H9 (cell line): ENCODE measurements around the gene LRRC52. TPM values are rescaled to one million over a fixed set of nuclear protein-coding genes. Genes with fewer than 3 reads are reported as not detected.

Experiments used
- DNase-seq: peaks from one replicate; pipeline ENCODE4 v3.0.0-alpha.2; 2017
- H2AFZ ChIP-seq: one replicate; pipeline ENCODE4 v1.6.1; 2013; ENCODE audit warnings: mild to moderate bottlenecking, low read length, control low read depth, moderate library complexity
- H2AK5ac ChIP-seq: 2 replicates; pipeline ENCODE4 v1.6.1; 2013; ENCODE audit warnings: low read length, control low read depth, mixed read lengths; ENCODE audit not compliant: insufficient read length
- H2BK120ac ChIP-seq: one replicate; pipeline ENCODE4 v1.6.1; 2013; ENCODE audit warnings: low read depth, mild to moderate bottlenecking, low read length, control low read depth, inconsistent platforms; ENCODE audit not compliant: poor library complexity, severe bottlenecking
- H2BK12ac ChIP-seq: 2 replicates; pipeline ENCODE4 v1.6.1; 2013; ENCODE audit warnings: low read length, control low read depth, mixed read lengths, low read depth; ENCODE audit not compliant: insufficient read length
- H2BK15ac ChIP-seq: 2 replicates; pipeline ENCODE4 v1.6.1; 2013; ENCODE audit warnings: low read depth, low read length, control low read depth
- H2BK20ac ChIP-seq: one replicate; pipeline ENCODE4 v1.6.1; 2013; ENCODE audit warnings: low read depth, mild to moderate bottlenecking, low read length, control low read depth, inconsistent platforms; ENCODE audit not compliant: poor library complexity, severe bottlenecking
- H2BK5ac ChIP-seq: 2 replicates; pipeline ENCODE4 v1.6.1; 2013; ENCODE audit warnings: low read length, control low read depth, mixed read lengths; ENCODE audit not compliant: insufficient read length
- H3K14ac ChIP-seq: 2 replicates; pipeline ENCODE4 v1.6.1; 2013; ENCODE audit warnings: low read length, control low read depth; ENCODE audit not compliant: insufficient read depth
- H3K18ac ChIP-seq: 2 replicates; pipeline ENCODE4 v1.6.1; 2013; ENCODE audit warnings: low read depth, mild to moderate bottlenecking, mixed read lengths, low read length, control low read depth; ENCODE audit not compliant: insufficient read length
- H3K23ac ChIP-seq: 2 replicates; pipeline ENCODE4 v1.6.1; 2013; ENCODE audit warnings: low read length, control low read depth, mixed read lengths, low read depth; ENCODE audit not compliant: insufficient read length
- H3K23me2 ChIP-seq: 2 replicates; pipeline ENCODE4 v1.6.1; 2013; ENCODE audit warnings: low read depth, mild to moderate bottlenecking, mixed read lengths, low read length, control low read depth; ENCODE audit not compliant: insufficient read length, poor library complexity, severe bottlenecking
- H3K27ac ChIP-seq: 2 replicates; pipeline ENCODE4 v1.5.1; 2013; ENCODE audit warnings: low read length, control low read depth, mixed read lengths, low read depth; ENCODE audit not compliant: insufficient read length
- H3K27me3 ChIP-seq: 2 replicates; pipeline ENCODE4 v1.6.1; 2013; ENCODE audit warnings: low read length, control low read depth, inconsistent platforms; ENCODE audit not compliant: insufficient read depth
- H3K4ac ChIP-seq: 2 replicates; pipeline ENCODE4 v1.6.1; 2013; ENCODE audit warnings: low read depth, mild to moderate bottlenecking, control low read depth, inconsistent platforms, low read length, moderate library complexity
- H3K4me1 ChIP-seq: 2 replicates; pipeline ENCODE4 v1.6.1; 2013; ENCODE audit warnings: low read length, control low read depth, inconsistent platforms; ENCODE audit not compliant: insufficient read depth
- H3K4me2 ChIP-seq: 2 replicates; pipeline ENCODE4 v1.6.1; 2013; ENCODE audit warnings: low read length, control low read depth, mixed read lengths; ENCODE audit not compliant: insufficient read length, insufficient read depth
- H3K56ac ChIP-seq: 2 replicates; pipeline ENCODE4 v1.6.1; 2013; ENCODE audit warnings: low read depth, mild to moderate bottlenecking, mixed read lengths, low read length, control low read depth; ENCODE audit not compliant: insufficient read length
- H3K79me1 ChIP-seq: 2 replicates; pipeline ENCODE4 v1.6.1; 2013; ENCODE audit warnings: low read depth, mild to moderate bottlenecking, moderate library complexity, low read length, control low read depth, inconsistent platforms; ENCODE audit not compliant: insufficient read depth, poor library complexity, severe bottlenecking
- H3K79me2 ChIP-seq: 2 replicates; pipeline ENCODE4 v1.6.1; 2013; ENCODE audit warnings: low read length, control low read depth, inconsistent platforms; ENCODE audit not compliant: insufficient read depth
- H3K9ac ChIP-seq: 2 replicates; pipeline ENCODE4 v1.6.1; 2013; ENCODE audit warnings: low read length, control low read depth, mixed read lengths; ENCODE audit not compliant: insufficient read length; ENCODE audit errors: extremely low read depth
- H3K9me3 ChIP-seq: one replicate; pipeline ENCODE4 v1.6.1; 2013; ENCODE audit warnings: low read depth, low read length, inconsistent platforms; ENCODE audit not compliant: control insufficient read depth
- H3T11ph ChIP-seq: one replicate; pipeline ENCODE4 v1.6.1; 2013; ENCODE audit warnings: mild to moderate bottlenecking, low read length, control low read depth, inconsistent platforms
- H4K20me1 ChIP-seq: one replicate; pipeline ENCODE4 v1.6.1; 2013; ENCODE audit not compliant: control insufficient read depth, insufficient read length, insufficient read depth
- H4K5ac ChIP-seq: 2 replicates; pipeline ENCODE4 v1.6.1; 2013; ENCODE audit warnings: low read depth, mild to moderate bottlenecking, mixed read lengths, low read length, control low read depth; ENCODE audit not compliant: insufficient read length
- H4K8ac ChIP-seq: replicated peaks from 2 replicates; pipeline ENCODE4 v1.6.1; 2013; ENCODE audit warnings: low read length, control low read depth, mixed read lengths, low read depth; ENCODE audit not compliant: insufficient read length
- H4K91ac ChIP-seq: 2 replicates; pipeline ENCODE4 v1.6.1; 2013; ENCODE audit warnings: low read depth, mild to moderate bottlenecking, moderate library complexity, mixed read lengths, low read length, control low read depth; ENCODE audit not compliant: insufficient read length
- H3K27ac Mint-ChIP-seq, 3 experiments: 2 replicates in 2 of 3; 3 replicates in 1 of 3; pipeline ENCODE4 v1.8.0; 2020 to 2021; ENCODE audit warnings: mixed read lengths in 3 of 3, mild to moderate bottlenecking in 1 of 3, moderate library complexity in 1 of 3
- H3K27me3 Mint-ChIP-seq: 2 replicates; pipeline ENCODE4 v1.8.0; 2021; ENCODE audit warnings: low read depth, mild to moderate bottlenecking, moderate library complexity, mixed read lengths
- H3K36me3 Mint-ChIP-seq, 3 experiments: 2 replicates in 2 of 3; 3 replicates in 1 of 3; pipeline ENCODE4 v1.8.0; 2020 to 2021; ENCODE audit warnings: low read depth in 3 of 3, mixed read lengths in 3 of 3; ENCODE audit not compliant: insufficient read depth in 1 of 3
- H3K4me1 Mint-ChIP-seq, 2 experiments: 2 replicates each; pipeline ENCODE4 v1.8.0; 2020; ENCODE audit warnings: mixed read lengths in 2 of 2
- H3K4me3 Mint-ChIP-seq, 2 experiments: 2 replicates in 1 of 2; 3 replicates in 1 of 2; pipeline ENCODE4 v1.8.0; 2020 to 2021; ENCODE audit warnings: mild to moderate bottlenecking in 2 of 2, mixed read lengths in 2 of 2, moderate library complexity in 1 of 2
- H3K9me3 Mint-ChIP-seq, 2 experiments: 2 replicates in 1 of 2; 3 replicates in 1 of 2; pipeline ENCODE4 v1.8.0; 2020; ENCODE audit warnings: mild to moderate bottlenecking in 2 of 2, mixed read lengths in 2 of 2, moderate library complexity in 1 of 2
- CTCF ChIP-seq: fragments of 200-600 bp; sonication (generic); conservative IDR thresholded peaks from 3 replicates; pipeline ENCODE4 v1.8.0; 2021; ENCODE audit warnings: antibody characterized with exemption, mild to moderate bottlenecking
- WGBS: extraction: QIAGEN DNeasy Blood & Tissue Kit; methylation state at CpG from one replicate; pipeline ENCODE4 v1.1.7; 2013; ENCODE audit warnings: missing lambda C conversion rate, low lambda C conversion rate, mixed read lengths; ENCODE audit not compliant: insufficient read length; ENCODE audit errors: extremely low coverage; 5-methylcytosine and 5-hydroxymethylcytosine counted together
- long read RNA-seq: library from polyadenylated mRNA; unstranded; transcript quantifications from one replicate; pipeline ENCODE4 v2.0.0, GENCODE V29; 2020
- total RNA-seq: library from RNA; stranded (reverse); gene quantifications from 2 replicates; pipeline ENCODE4 v1.2.1, GENCODE V29; 2021

The LRRC52 gene
- not detected in 2 replicates for total RNA-seq
- long read RNA-seq, result 0 reads

GRCh38 chr1:165543532-165544438 lies at the start of gene LRRC52:
Gene LRRC52, plus strand, starts transcription at chr1:165544000. Its CDS starts 297 bp downstream, at chr1:165544297.
- Histone ChIP-seq H3K4ac (no peak within 1 kb of the TSS), H3K14ac (no peak within 1 kb of the TSS), H3K79me2 (no peaks in the 10 kb centered on the region), H2BK120ac (no peak within 1 kb of the TSS), H2AFZ (no peak within 1 kb of the TSS), H2BK5ac (no peak within 1 kb of the TSS), H2BK20ac (no peak within 1 kb of the TSS), H3T11ph (no peak within 1 kb of the TSS), H4K91ac (no peak within 1 kb of the TSS), H3K9ac (no peak within 1 kb of the TSS), H3K4me1 (0 out of 2 replicates have a peak, but pooled peaks cover 2% of the 10 kb centered on the region), H2BK15ac (no peak within 1 kb of the TSS), H3K27me3 (no peaks in the 10 kb centered on the region; the same call in 1 of the 2 replicates), H4K8ac (no peak within 1 kb of the TSS), H3K4me2 (no peak within 1 kb of the TSS), H3K79me1 (no peaks in the 10 kb centered on the region), H3K23ac (no peak within 1 kb of the TSS), H3K23me2 (no peaks in the 10 kb centered on the region), H4K20me1 (no peaks in the 10 kb centered on the region), H3K56ac (no peak within 1 kb of the TSS), H2BK12ac (no peak within 1 kb of the TSS), H2AK5ac (no peak within 1 kb of the TSS), H3K18ac (peak within 1 kb of the TSS; percentile 21), H4K5ac (no peak within 1 kb of the TSS), H3K9me3 (no peaks in the 10 kb centered on the region), H3K27ac (no peak within 1 kb of the TSS)
- Mint-ChIP-seq H3K27ac (peak within 1 kb of the TSS in 1 of 3 experiments; percentile 13; a peak in 2 of 7 replicates), H3K36me3 (no peaks in the 10 kb centered on the region), H3K9me3 (no peaks in the 10 kb centered on the region), H3K4me1 (peaks cover 20 to 22% of the 10 kb centered on the region in 2 experiments), H3K27me3 (peaks cover 29% of the 10 kb centered on the region), H3K4me3 (peak within 1 kb of the TSS in 1 of 2 experiments; percentile 3; a peak in 1 of 5 replicates)
- TF ChIP-seq CTCF, result no peak
- WGBS, result no CpG with 5 or more reads among the region's 12 CpGs
- DNase-seq, result peak; percentile 76
